ENCODE data around the gene FURIN.

FURIN gene

GRCh38 chr15:90857337-90857736 is 11.1 kb upstream of the FURIN start:
- Mint-ChIP-seq H3K36me3 (ENCODE audit: low read depth) (peaks cover 13% of the 10 kb centered on the region), H3K27me3 (ENCODE audit: low read depth) (no peaks in the 10 kb centered on the region), H3K4me1 (ENCODE audit: low read depth) (peaks cover 63% of the 10 kb centered on the region), H3K9me3 (peaks cover 4% of the 10 kb centered on the region), H3K4me3 (no peak overlapping the region), H3K27ac (peak overlapping the region; percentile 29)
- no peak for DNase-seq (ENCODE audit: low spot score)

- Mint-ChIP-seq H3K36me3 (ENCODE audit: low read depth) (peaks cover 12% of the 10 kb centered on the region), H3K27ac (peak overlapping the region; percentile 60), H3K27me3 (ENCODE audit: low read depth) (no peaks in the 10 kb centered on the region), H3K4me1 (ENCODE audit: low read depth) (peaks cover 57% of the 10 kb centered on the region), H3K4me3 (no peak overlapping the region), H3K9me3 (peaks cover 4% of the 10 kb centered on the region)
- no peak for DNase-seq (ENCODE audit: low spot score)
Observed at GRCh38 chr15:90857883-90858443, 10.4 kb upstream of the FURIN start.

- Mint-ChIP-seq H3K4me1 (ENCODE audit: low read depth) (peaks cover 50% of the 10 kb centered on the region), H3K36me3 (ENCODE audit: low read depth) (peaks cover 5% of the 10 kb centered on the region), H3K27me3 (ENCODE audit: low read depth) (no peaks in the 10 kb centered on the region), H3K9me3 (peaks cover 1% of the 10 kb centered on the region), H3K4me3 (no peak overlapping the region), H3K27ac (peak overlapping the region; percentile 73)
- no peak for DNase-seq (ENCODE audit: low spot score)
Observed at GRCh38 chr15:90859234-90860131, 8.9 kb upstream of the FURIN start.

GRCh38 chr15:90860450-90860849 is 7.9 kb upstream of the FURIN start:
- no peak for DNase-seq (ENCODE audit: low spot score)
- Mint-ChIP-seq H3K27ac (no peak overlapping the region), H3K4me1 (ENCODE audit: low read depth) (peaks cover 42% of the 10 kb centered on the region), H3K27me3 (ENCODE audit: low read depth) (no peaks in the 10 kb centered on the region), H3K4me3 (no peak overlapping the region), H3K36me3 (ENCODE audit: low read depth) (no peaks in the 10 kb centered on the region), H3K9me3 (no peaks in the 10 kb centered on the region)

DNA sequence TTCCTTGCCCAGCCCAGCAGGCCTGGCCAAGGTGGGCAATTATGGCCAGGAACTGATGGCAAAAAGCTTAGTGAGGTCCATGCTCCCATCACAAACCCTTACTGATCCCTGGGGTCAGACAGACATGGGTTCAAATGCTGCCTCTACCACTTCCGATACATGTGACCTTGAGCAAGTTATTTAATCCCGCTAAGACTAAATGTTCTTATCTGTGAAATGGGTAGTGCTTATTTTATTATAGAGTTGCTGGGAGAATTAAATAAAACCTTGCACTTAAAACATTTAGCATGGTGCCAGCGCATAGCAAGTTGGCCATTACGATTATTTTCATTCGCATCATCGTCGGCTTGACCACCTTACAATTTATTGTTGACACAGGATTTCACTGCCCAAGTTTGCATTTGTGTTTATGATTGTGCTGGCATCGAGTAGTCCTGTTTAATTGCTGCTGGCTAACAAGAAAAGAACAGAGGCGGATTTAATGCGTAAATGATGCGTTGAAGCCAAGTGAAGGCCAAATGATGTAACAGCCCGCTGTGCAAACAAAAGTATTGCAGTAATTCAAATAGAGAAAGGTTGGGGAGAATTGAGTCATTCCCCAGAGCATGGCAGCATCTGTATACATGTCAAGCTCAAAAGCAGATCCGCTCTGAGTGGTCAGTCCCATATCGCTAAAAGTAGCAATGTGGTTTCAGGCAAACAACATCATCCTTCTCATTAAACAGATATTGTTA is 7.3 kb upstream of the FURIN start:
- H3K4me3 Mint-ChIP-seq = no peak overlapping the region
- DNase-seq (ENCODE audit: low spot score) = no peak
- H3K27me3 Mint-ChIP-seq (ENCODE audit: low read depth) = no peaks in the 10 kb centered on the region
- H3K36me3 Mint-ChIP-seq (ENCODE audit: low read depth) = no peaks in the 10 kb centered on the region
- peaks cover 40% of the 10 kb centered on the region for H3K4me1 Mint-ChIP-seq (ENCODE audit: low read depth)
- H3K27ac Mint-ChIP-seq = no peak overlapping the region
- no peaks in the 10 kb centered on the region for H3K9me3 Mint-ChIP-seq

DNA sequence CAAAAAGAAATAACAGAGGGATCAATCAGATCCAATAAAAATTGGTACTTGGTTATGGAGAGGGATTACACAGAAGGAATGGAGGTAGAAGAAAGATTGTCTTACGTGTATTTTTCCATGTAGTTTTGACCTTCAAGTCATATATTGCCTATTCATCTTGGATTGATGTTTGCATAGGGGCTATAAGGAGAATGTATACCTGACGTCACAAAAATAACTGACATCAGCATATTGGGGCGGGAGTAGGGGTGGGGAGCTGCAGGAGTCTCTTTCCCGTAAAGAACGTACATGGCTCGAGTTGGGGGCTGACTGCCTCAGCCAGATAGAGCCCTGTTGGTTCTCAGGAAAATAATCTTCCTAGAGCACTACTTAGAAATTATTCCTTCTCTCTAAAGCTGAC is 5.9 kb upstream of the FURIN start:
- no peaks in the 10 kb centered on the region for H3K36me3 Mint-ChIP-seq (ENCODE audit: low read depth)
- no peak overlapping the region for H3K27ac Mint-ChIP-seq
- H3K27me3 Mint-ChIP-seq (ENCODE audit: low read depth) = no peaks in the 10 kb centered on the region
- H3K9me3 Mint-ChIP-seq = no peaks in the 10 kb centered on the region
- peaks cover 38% of the 10 kb centered on the region for H3K4me1 Mint-ChIP-seq (ENCODE audit: low read depth)
- no peak for DNase-seq (ENCODE audit: low spot score)
- no peak overlapping the region for H3K4me3 Mint-ChIP-seq

- H3K36me3 Mint-ChIP-seq (ENCODE audit: low read depth) = no peaks in the 10 kb centered on the region
- H3K4me1 Mint-ChIP-seq (ENCODE audit: low read depth) = peaks cover 36% of the 10 kb centered on the region
- peak overlapping the region; percentile 55 for H3K27ac Mint-ChIP-seq
- DNase-seq (ENCODE audit: low spot score) = no peak
- no peak overlapping the region for H3K4me3 Mint-ChIP-seq
- H3K9me3 Mint-ChIP-seq = no peaks in the 10 kb centered on the region
- H3K27me3 Mint-ChIP-seq (ENCODE audit: low read depth) = no peaks in the 10 kb centered on the region
Observed at GRCh38 chr15:90862964-90863778, 5.2 kb upstream of the FURIN start.

GRCh38 chr15:90863987-90864386 is 4.4 kb upstream of the FURIN start:
- no peaks in the 10 kb centered on the region for H3K27me3 Mint-ChIP-seq (ENCODE audit: low read depth)
- peak; percentile 47 for DNase-seq (ENCODE audit: low spot score)
- no peak overlapping the region for H3K4me3 Mint-ChIP-seq
- no peaks in the 10 kb centered on the region for H3K9me3 Mint-ChIP-seq
- peaks cover 44% of the 10 kb centered on the region for H3K4me1 Mint-ChIP-seq (ENCODE audit: low read depth)
- no peak overlapping the region for H3K27ac Mint-ChIP-seq
- H3K36me3 Mint-ChIP-seq (ENCODE audit: low read depth) = peaks cover 3% of the 10 kb centered on the region

DNA sequence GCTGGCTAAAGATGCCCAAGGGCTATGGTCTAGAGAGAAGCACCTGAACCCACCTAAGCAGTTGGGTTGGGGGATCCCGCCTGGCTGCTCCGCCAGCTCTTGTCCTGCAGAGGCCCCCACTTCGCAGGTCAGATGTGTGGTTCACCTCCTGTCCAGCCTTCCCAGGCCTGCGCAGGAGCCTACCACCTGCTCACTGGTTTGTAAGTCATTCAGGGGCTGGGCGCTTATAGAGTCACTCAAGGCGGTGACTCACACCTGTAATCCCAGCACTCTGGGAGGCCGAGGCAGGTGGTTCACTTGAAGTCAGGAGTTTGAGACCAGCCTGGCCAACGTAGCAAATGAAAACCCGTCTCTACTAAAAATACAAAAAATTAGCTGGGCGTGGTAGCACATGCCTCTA is 3.9 kb upstream of the FURIN start:
- H3K27me3 Mint-ChIP-seq (ENCODE audit: low read depth) = no peaks in the 10 kb centered on the region
- H3K9me3 Mint-ChIP-seq = no peaks in the 10 kb centered on the region
- peaks cover 45% of the 10 kb centered on the region for H3K4me1 Mint-ChIP-seq (ENCODE audit: low read depth)
- no peak overlapping the region for H3K27ac Mint-ChIP-seq
- peaks cover 3% of the 10 kb centered on the region for H3K36me3 Mint-ChIP-seq (ENCODE audit: low read depth)
- no peak for DNase-seq (ENCODE audit: low spot score)
- H3K4me3 Mint-ChIP-seq = no peak overlapping the region

- no peaks in the 10 kb centered on the region for H3K27me3 Mint-ChIP-seq (ENCODE audit: low read depth)
- peaks cover 7% of the 10 kb centered on the region for H3K36me3 Mint-ChIP-seq (ENCODE audit: low read depth)
- DNase-seq (ENCODE audit: low spot score) = no peak
- no peaks in the 10 kb centered on the region for H3K9me3 Mint-ChIP-seq
- peaks cover 50% of the 10 kb centered on the region for H3K4me1 Mint-ChIP-seq (ENCODE audit: low read depth)
- H3K27ac Mint-ChIP-seq = peak overlapping the region; percentile 6
- no peak overlapping the region for H3K4me3 Mint-ChIP-seq
Observed at GRCh38 chr15:90865702-90866101, 2.7 kb upstream of the FURIN start.

DNA sequence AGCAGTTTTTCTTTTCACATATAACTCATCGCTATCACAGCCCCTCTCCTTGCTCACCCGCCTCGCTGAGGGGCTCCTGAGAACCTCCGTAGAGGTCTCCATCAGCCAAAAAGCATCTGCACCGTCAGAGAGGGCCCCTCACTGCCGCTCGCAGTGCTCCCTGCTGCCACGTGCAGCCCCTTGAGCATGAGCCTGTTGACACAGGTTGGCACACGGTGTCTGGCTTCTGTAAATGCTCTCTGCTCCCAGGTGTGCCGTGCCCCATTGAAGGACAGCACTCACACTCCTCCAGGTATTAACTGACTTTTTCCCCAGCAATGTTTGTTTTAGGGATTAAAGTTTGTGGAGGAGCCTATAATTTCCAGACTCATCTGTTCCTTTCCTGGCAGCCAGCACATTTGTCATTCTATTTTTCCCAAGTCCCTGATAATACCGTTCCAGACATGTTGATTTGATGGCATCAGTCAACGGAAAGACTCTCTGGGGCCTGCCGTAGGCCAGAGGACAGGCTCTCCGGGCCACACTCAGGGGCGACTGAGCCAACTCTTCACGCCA is 2.1 kb upstream of the FURIN start:
- no peak overlapping the region for H3K27ac Mint-ChIP-seq
- H3K9me3 Mint-ChIP-seq = no peaks in the 10 kb centered on the region
- H3K4me1 Mint-ChIP-seq (ENCODE audit: low read depth) = peaks cover 51% of the 10 kb centered on the region
- no peak overlapping the region for H3K4me3 Mint-ChIP-seq
- no peaks in the 10 kb centered on the region for H3K27me3 Mint-ChIP-seq (ENCODE audit: low read depth)
- H3K36me3 Mint-ChIP-seq (ENCODE audit: low read depth) = peaks cover 10% of the 10 kb centered on the region
- no peak for DNase-seq (ENCODE audit: low spot score)

DNA sequence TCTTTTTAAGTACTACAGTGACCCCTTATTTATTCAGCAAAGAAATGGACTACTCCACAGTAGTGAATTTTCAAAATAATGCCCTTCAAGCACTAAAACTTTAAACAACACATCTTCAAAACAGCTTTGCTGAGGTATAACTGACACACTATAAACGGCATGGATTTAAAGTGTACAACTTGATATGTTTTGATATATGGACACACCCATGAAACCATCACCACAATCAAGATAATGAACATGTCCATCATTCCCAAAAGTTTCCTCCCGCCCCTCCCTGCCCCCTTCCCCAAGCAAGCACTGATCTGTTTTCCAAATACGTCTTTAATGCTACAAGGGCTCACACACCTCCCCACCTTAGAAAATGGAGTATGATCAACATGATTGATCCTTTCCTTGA is 1.6 kb upstream of the FURIN start:
- no peak overlapping the region for H3K4me3 Mint-ChIP-seq
- DNase-seq (ENCODE audit: low spot score) = no peak
- peaks cover 51% of the 10 kb centered on the region for H3K4me1 Mint-ChIP-seq (ENCODE audit: low read depth)
- H3K36me3 Mint-ChIP-seq (ENCODE audit: low read depth) = peaks cover 10% of the 10 kb centered on the region
- no peaks in the 10 kb centered on the region for H3K9me3 Mint-ChIP-seq
- no peak overlapping the region for H3K27ac Mint-ChIP-seq
- H3K27me3 Mint-ChIP-seq (ENCODE audit: low read depth) = no peaks in the 10 kb centered on the region

DNA sequence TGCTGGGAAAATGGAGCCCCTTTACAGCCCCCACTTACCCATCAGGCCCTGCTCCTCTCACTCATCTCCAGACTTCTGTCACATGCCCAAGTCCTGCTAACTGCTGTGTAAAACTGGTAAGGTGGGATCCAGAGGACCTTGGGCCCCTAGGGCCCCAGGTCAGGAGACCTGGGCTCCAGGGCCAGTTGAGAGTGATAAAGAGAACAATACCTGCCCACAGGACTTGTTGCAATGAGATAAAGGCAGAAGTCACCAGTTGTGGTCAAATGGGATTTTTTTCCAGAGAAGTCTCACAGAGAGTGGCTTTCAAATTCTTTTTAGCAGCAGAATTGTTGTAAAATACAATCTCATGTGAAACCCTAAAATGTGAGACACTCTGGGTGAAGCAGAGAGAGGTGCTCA is 753 bp downstream of the FURIN start:
- Mint-ChIP-seq H3K36me3 (ENCODE audit: low read depth) (peaks cover 31% of the 10 kb centered on the region), H3K27me3 (ENCODE audit: low read depth) (no peaks in the 10 kb centered on the region), H3K27ac (peak overlapping the region; percentile 97), H3K9me3 (no peaks in the 10 kb centered on the region), H3K4me1 (ENCODE audit: low read depth) (peaks cover 58% of the 10 kb centered on the region), H3K4me3 (peak overlapping the region; percentile 92)
- DNase-seq (ENCODE audit: low spot score) = no peak
